HepG2 (cell line): ENCODE results near the gene KCNRG. TPM values are rescaled to one million over a fixed set of nuclear protein-coding genes. Genes with fewer than 3 reads are reported as not detected.
A peak's percentile ranks its signal among the peaks of the same experiment; 100 is the strongest.

Source experiments
- BRD4 ChIP-seq: sonication (generic); formaldehyde crosslinking; IDR thresholded peaks from 2 replicates; pipeline ENCODE4 v1.4.0; 2020; ENCODE audit warnings: missing genetic modification reagents
- EP300 ChIP-seq, 3 experiments: sonication (generic) in 1 of 3; formaldehyde crosslinking in 1 of 3; IDR thresholded peaks; 2 replicates each; pipeline versions ENCODE4 v1.5.1 to v1.6.1; 2011 to 2020; ENCODE audit warnings: low read depth in 2 of 3, low read length in 2 of 3, borderline replicate concordance in 1 of 3, improper control_type of control experiment in 1 of 3, mild to moderate bottlenecking in 1 of 3, missing genetic modification reagents in 1 of 3, moderate library complexity in 1 of 3
- GABPB1 ChIP-seq: IDR thresholded peaks from 2 replicates; pipeline ENCODE4 v1.6.1; 2016; ENCODE audit warnings: mild to moderate bottlenecking, missing genetic modification reagents, moderate library complexity, missing compliant biosample characterization
- POLR2AphosphoS5 ChIP-seq: IDR thresholded peaks from 2 replicates; pipeline ENCODE4 v1.6.1; 2012; ENCODE audit warnings: low read depth, low read length
- RBFOX2 ChIP-seq: fragments of 200-400 bp; formaldehyde crosslinking; IDR thresholded peaks from 2 replicates; pipeline ENCODE4 v1.6.1; 2017; ENCODE audit warnings: low read depth, mild to moderate bottlenecking, low read length
- SAP130 ChIP-seq: IDR thresholded peaks from 2 replicates; pipeline ENCODE4 v1.6.1; 2016; ENCODE audit warnings: low read depth
- SKI ChIP-seq: fragments of 450-650 bp; IDR thresholded peaks from one replicate; pipeline ENCODE4 v1.6.1; 2018; ENCODE audit warnings: mild to moderate bottlenecking; ENCODE audit not compliant: partially characterized antibody
- SOX5 ChIP-seq: IDR thresholded peaks from 2 replicates; pipeline ENCODE4 v1.6.1; 2016; ENCODE audit warnings: borderline replicate concordance
- ZFAT ChIP-seq: sonication (generic); formaldehyde crosslinking; conservative IDR thresholded peaks from 2 replicates; pipeline ENCODE4 v1.8.1; 2023; ENCODE audit warnings: missing genetic modification reagents, inconsistent platforms
- polyA plus RNA-seq, 8 experiments: library from polyadenylated mRNA; depleted of rRNA in 3 of 8; stranded (reverse) in 7 of 8; unstranded in 1 of 8; fragments of >200 nt; fragmentation: Illumina TruSeq in 4 of 8; extraction: Trizol in 4 of 8; gene quantifications; 2 replicates each; pipeline versions ENCODE4 v1.2.1 to v1.2.3, GENCODE V29; 2011 to 2016; ENCODE audit warnings: low read depth in 4 of 8, missing spikeins in 1 of 8, mixed read lengths in 1 of 8; ENCODE audit not compliant: insufficient read depth in 1 of 8
- total RNA-seq, 5 experiments: library from RNA; depleted of rRNA; stranded (reverse); fragments of >200 nt; fragmentation: Illumina TruSeq; extraction: Trizol; gene quantifications; 2 replicates each; pipeline ENCODE4 v1.2.3, GENCODE V29; 2016; ENCODE audit warnings: low read depth in 1 of 5
- TF ChIP-seq, protein P1 (sequence below): sonication (generic); formaldehyde crosslinking; IDR thresholded peaks from 2 replicates; pipeline ENCODE4 v1.5.0; 2020; ENCODE audit warnings: missing genetic modification reagents, mild to moderate bottlenecking, borderline replicate concordance
- TF ChIP-seq, protein P2 (sequence below): sonication (generic); formaldehyde crosslinking; IDR thresholded peaks from 2 replicates; pipeline ENCODE4 v1.5.1; 2020; ENCODE audit warnings: mild to moderate bottlenecking, missing genetic modification reagents, borderline replicate concordance
- TF ChIP-seq, protein P3 (sequence below): sonication (generic); formaldehyde crosslinking; conservative IDR thresholded peaks from 2 replicates; pipeline ENCODE4 v1.4.0; 2020; ENCODE audit warnings: mild to moderate bottlenecking, missing genetic modification reagents, moderate library complexity
- TF ChIP-seq, protein P4 (sequence below): sonication (generic); formaldehyde crosslinking; IDR thresholded peaks from 2 replicates; pipeline ENCODE4 v1.4.0; 2020; ENCODE audit warnings: missing genetic modification reagents, mild to moderate bottlenecking, borderline replicate concordance

The KCNRG gene
- total and polyA plus RNA-seq, 2 of the 13 experiments (the other 11 are each of a cell fraction or from before 2014, with no cell fraction given) = 1.0 to 1.5 TPM

DNA sequence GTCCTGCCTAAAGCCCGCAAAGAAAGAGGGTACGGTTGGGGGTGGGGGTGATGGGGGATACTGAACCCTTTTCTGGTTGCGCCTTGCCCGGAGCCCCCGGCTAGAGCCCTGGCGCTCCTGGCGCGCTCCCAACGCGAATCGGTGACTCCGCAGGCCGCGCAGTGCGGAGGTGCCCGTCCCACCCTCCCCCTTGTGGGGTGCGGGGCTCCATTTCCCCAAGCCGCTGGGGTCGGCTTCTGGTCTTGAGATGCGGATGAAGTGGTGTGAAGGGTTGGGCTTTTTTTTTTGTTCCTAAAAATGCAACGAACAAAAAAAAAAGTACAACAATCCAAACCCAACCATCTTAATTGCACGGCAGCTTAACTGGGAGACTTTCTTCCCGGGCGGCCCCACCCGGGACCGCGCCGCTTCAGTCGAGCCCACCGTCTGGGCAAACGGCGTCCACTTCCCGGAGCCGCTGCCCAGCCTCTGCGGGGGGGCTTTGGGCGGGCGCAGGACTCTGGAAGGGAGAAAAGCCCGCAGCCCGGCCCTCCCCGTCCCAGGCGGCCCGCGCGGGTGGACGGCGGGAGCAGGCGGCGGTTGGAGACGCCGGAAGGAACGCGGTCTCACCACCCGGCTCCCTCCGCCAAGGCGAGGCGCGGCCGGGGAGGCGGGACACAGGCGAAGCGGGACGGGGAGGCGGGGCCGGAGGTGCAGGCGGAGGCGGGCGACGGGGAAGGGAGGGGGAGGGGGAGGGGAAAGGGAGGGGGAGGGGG lies 18.9 kb upstream of the KCNRG start (continued):
- TF ChIP-seq, protein P1, sequence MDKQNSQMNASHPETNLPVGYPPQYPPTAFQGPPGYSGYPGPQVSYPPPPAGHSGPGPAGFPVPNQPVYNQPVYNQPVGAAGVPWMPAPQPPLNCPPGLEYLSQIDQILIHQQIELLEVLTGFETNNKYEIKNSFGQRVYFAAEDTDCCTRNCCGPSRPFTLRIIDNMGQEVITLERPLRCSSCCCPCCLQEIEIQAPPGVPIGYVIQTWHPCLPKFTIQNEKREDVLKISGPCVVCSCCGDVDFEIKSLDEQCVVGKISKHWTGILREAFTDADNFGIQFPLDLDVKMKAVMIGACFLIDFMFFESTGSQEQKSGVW = no peak
- TF ChIP-seq, protein P2, sequence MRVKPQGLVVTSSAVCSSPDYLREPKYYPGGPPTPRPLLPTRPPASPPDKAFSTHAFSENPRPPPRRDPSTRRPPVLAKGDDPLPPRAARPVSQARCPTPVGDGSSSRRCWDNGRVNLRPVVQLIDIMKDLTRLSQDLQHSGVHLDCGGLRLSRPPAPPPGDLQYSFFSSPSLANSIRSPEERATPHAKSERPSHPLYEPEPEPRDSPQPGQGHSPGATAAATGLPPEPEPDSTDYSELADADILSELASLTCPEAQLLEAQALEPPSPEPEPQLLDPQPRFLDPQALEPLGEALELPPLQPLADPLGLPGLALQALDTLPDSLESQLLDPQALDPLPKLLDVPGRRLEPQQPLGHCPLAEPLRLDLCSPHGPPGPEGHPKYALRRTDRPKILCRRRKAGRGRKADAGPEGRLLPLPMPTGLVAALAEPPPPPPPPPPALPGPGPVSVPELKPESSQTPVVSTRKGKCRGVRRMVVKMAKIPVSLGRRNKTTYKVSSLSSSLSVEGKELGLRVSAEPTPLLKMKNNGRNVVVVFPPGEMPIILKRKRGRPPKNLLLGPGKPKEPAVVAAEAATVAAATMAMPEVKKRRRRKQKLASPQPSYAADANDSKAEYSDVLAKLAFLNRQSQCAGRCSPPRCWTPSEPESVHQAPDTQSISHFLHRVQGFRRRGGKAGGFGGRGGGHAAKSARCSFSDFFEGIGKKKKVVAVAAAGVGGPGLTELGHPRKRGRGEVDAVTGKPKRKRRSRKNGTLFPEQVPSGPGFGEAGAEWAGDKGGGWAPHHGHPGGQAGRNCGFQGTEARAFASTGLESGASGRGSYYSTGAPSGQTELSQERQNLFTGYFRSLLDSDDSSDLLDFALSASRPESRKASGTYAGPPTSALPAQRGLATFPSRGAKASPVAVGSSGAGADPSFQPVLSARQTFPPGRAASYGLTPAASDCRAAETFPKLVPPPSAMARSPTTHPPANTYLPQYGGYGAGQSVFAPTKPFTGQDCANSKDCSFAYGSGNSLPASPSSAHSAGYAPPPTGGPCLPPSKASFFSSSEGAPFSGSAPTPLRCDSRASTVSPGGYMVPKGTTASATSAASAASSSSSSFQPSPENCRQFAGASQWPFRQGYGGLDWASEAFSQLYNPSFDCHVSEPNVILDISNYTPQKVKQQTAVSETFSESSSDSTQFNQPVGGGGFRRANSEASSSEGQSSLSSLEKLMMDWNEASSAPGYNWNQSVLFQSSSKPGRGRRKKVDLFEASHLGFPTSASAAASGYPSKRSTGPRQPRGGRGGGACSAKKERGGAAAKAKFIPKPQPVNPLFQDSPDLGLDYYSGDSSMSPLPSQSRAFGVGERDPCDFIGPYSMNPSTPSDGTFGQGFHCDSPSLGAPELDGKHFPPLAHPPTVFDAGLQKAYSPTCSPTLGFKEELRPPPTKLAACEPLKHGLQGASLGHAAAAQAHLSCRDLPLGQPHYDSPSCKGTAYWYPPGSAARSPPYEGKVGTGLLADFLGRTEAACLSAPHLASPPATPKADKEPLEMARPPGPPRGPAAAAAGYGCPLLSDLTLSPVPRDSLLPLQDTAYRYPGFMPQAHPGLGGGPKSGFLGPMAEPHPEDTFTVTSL (CRISPR knock-in tag) = no peak
- TF ChIP-seq SAP130 (peak; percentile 48), EP300 (IDR thresholded peaks at IDR 0.05; ENCODE audit: low read depth in 2 of 2, low read length in 2 of 2) (no peak), EP300 (CRISPR knock-in tag; IDR thresholded peaks at IDR 0.05; ENCODE audit: borderline replicate concordance) (peak; percentile 12; the same call in 1 of the 2 replicates), BRD4 (peak; percentile 48; the same call in 1 of the 2 replicates), SKI (peak; percentile 38), ZFAT (CRISPR knock-in tag) (no peak), GABPB1 (CRISPR knock-in tag) (peak; percentile 83), SOX5 (CRISPR knock-in tag) (no peak; the same call in 1 of the 2 replicates), POLR2AphosphoS5 (0 out of 2 replicates have a peak, but pooled peaks have one; percentile 29), RBFOX2 (peak; percentile 77)
- TF ChIP-seq, protein P3, sequence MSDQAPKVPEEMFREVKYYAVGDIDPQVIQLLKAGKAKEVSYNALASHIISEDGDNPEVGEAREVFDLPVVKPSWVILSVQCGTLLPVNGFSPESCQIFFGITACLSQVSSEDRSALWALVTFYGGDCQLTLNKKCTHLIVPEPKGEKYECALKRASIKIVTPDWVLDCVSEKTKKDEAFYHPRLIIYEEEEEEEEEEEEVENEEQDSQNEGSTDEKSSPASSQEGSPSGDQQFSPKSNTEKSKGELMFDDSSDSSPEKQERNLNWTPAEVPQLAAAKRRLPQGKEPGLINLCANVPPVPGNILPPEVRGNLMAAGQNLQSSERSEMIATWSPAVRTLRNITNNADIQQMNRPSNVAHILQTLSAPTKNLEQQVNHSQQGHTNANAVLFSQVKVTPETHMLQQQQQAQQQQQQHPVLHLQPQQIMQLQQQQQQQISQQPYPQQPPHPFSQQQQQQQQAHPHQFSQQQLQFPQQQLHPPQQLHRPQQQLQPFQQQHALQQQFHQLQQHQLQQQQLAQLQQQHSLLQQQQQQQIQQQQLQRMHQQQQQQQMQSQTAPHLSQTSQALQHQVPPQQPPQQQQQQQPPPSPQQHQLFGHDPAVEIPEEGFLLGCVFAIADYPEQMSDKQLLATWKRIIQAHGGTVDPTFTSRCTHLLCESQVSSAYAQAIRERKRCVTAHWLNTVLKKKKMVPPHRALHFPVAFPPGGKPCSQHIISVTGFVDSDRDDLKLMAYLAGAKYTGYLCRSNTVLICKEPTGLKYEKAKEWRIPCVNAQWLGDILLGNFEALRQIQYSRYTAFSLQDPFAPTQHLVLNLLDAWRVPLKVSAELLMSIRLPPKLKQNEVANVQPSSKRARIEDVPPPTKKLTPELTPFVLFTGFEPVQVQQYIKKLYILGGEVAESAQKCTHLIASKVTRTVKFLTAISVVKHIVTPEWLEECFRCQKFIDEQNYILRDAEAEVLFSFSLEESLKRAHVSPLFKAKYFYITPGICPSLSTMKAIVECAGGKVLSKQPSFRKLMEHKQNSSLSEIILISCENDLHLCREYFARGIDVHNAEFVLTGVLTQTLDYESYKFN (CRISPR knock-in tag) = peak; percentile 41; the same call in 1 of the 2 replicates
- TF ChIP-seq, protein P4, sequence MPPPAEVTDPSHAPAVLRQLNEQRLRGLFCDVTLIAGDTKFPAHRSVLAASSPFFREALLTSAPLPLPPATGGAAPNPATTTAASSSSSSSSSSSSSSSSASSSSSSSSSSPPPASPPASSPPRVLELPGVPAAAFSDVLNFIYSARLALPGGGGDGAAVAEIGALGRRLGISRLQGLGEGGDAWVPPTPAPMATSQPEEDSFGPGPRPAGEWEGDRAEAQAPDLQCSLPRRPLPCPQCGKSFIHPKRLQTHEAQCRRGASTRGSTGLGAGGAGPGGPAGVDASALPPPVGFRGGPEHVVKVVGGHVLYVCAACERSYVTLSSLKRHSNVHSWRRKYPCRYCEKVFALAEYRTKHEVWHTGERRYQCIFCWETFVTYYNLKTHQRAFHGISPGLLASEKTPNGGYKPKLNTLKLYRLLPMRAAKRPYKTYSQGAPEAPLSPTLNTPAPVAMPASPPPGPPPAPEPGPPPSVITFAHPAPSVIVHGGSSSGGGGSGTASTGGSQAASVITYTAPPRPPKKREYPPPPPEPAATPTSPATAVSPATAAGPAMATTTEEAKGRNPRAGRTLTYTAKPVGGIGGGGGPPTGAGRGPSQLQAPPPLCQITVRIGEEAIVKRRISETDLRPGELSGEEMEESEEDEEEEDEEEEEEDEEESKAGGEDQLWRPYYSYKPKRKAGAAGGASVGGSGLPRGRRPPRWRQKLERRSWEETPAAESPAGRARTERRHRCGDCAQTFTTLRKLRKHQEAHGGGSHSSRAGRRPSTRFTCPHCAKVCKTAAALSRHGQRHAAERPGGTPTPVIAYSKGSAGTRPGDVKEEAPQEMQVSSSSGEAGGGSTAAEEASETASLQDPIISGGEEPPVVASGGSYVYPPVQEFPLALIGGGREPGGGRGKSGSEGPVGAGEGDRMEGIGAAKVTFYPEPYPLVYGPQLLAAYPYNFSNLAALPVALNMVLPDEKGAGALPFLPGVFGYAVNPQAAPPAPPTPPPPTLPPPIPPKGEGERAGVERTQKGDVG (CRISPR knock-in tag) = no peak
